Fibroblast of lung (primary cell): ENCODE data around the gene SGO2. TPM values are rescaled to one million over a fixed set of nuclear protein-coding genes. Genes with fewer than 3 reads are reported as not detected.

Source experiments
- DNase-seq, 2 donors: peaks; one replicate each; pipeline versions ENCODE4 v3.0.0 to v3.0.0-alpha.2; 2010; ENCODE audit warnings: low read depth in 2 of 2
- H2AFZ ChIP-seq: 2 replicates; pipeline ENCODE4 v1.5.1; 2012; ENCODE audit warnings: low read length, control low read depth, inconsistent platforms
- H3K27ac ChIP-seq: 2 replicates; pipeline ENCODE4 v1.5.1; 2011; ENCODE audit warnings: low read length, control low read depth; ENCODE audit not compliant: insufficient read depth
- H3K27me3 ChIP-seq: 2 replicates; pipeline ENCODE4 v1.5.1; 2011; ENCODE audit warnings: mild to moderate bottlenecking, low read length; ENCODE audit not compliant: control insufficient read depth, insufficient read depth
- H3K36me3 ChIP-seq: 2 replicates; pipeline ENCODE4 v1.5.1; 2011; ENCODE audit warnings: low read length; ENCODE audit not compliant: control insufficient read depth, insufficient read depth
- H3K4me1 ChIP-seq: 2 replicates; pipeline ENCODE4 v1.5.1; 2011; ENCODE audit warnings: low read length; ENCODE audit not compliant: control insufficient read depth, insufficient read depth; ENCODE audit errors: extremely low read depth
- H3K4me2 ChIP-seq: 2 replicates; pipeline ENCODE4 v1.5.1; 2011; ENCODE audit warnings: low read length, control low read depth; ENCODE audit not compliant: insufficient read depth; ENCODE audit errors: extremely low read depth
- H3K4me3 ChIP-seq, 4 experiments: fragments of 200-600 bp in 1 of 4; sonication (generic) in 1 of 4; replicated peaks in 1 of 4; 2 replicates each; pipeline ENCODE4 v1.5.1; 2011 to 2016; ENCODE audit warnings: low read length in 4 of 4, low read depth in 3 of 4, mild to moderate bottlenecking in 3 of 4, control low read depth in 2 of 4, inconsistent platforms in 1 of 4, mixed read lengths in 1 of 4; ENCODE audit not compliant: insufficient read depth in 1 of 4; ENCODE audit errors: control extremely low read depth in 1 of 4
- H3K79me2 ChIP-seq: 2 replicates; pipeline ENCODE4 v1.5.1; 2012; ENCODE audit warnings: mild to moderate bottlenecking, low read length, inconsistent platforms; ENCODE audit not compliant: control insufficient read depth, insufficient read depth
- H3K9ac ChIP-seq: 2 replicates; pipeline ENCODE4 v1.5.1; 2011; ENCODE audit warnings: mild to moderate bottlenecking, low read length, control low read depth; ENCODE audit not compliant: insufficient read depth
- H3K9me3 ChIP-seq: 2 replicates; pipeline ENCODE4 v1.5.1; 2012; ENCODE audit warnings: low read depth, low read length; ENCODE audit not compliant: control insufficient read depth, insufficient read depth
- H4K20me1 ChIP-seq: 2 replicates; pipeline ENCODE4 v1.5.1; 2011; ENCODE audit warnings: low read length; ENCODE audit not compliant: control insufficient read depth, insufficient read depth; ENCODE audit errors: extremely low read depth
- EZH2 ChIP-seq: IDR thresholded peaks from 2 replicates; pipeline ENCODE4 v1.5.1; 2012; ENCODE audit warnings: low read length, control low read depth, mild to moderate bottlenecking; ENCODE audit errors: missing control alignments
- polyA plus RNA-seq, 2 donors: library from polyadenylated mRNA; depleted of rRNA in 1 of 2; stranded (reverse) in 1 of 2; unstranded in 1 of 2; fragments of >200 nt; gene quantifications; 2 replicates each; pipeline ENCODE4 v1.2.1, GENCODE V29; 2011 to 2012; ENCODE audit warnings: missing spikeins in 1 of 2
- total RNA-seq: library from RNA; depleted of rRNA; stranded (reverse); fragments of >200 nt; gene quantifications from 2 replicates; pipeline ENCODE4 v1.2.1, GENCODE V29; 2014
- TF ChIP-seq, protein P1 (sequence below), 2 donors: IDR thresholded peaks in 1 of 2; conservative IDR thresholded peaks in 1 of 2; 1 replicate in 1 of 2; 2 replicates in 1 of 2; pipeline ENCODE4 v1.5.1; 2011 to 2012; ENCODE audit warnings: low read length in 2 of 2, control low read depth in 1 of 2, inconsistent platforms in 1 of 2, low read depth in 1 of 2, mild to moderate bottlenecking in 1 of 2

SGO2 gene
- total and polyA plus RNA-seq, 2 donors (not counting 1 experiment from before 2014, with no cell fraction given) = 5.4 to 6.9 TPM

- Histone ChIP-seq H3K4me3 (no peak overlapping the region), H3K27me3 (no peaks in the 10 kb centered on the region), H3K4me1 (no peaks in the 10 kb centered on the region), H4K20me1 (no peaks in the 10 kb centered on the region), H3K27ac (no peak overlapping the region), H2AFZ (no peak overlapping the region), H3K9ac (no peak overlapping the region), H3K4me2 (no peak overlapping the region), H3K36me3 (no peaks in the 10 kb centered on the region), H3K79me2 (no peaks in the 10 kb centered on the region), H3K9me3 (no peaks in the 10 kb centered on the region)
- DNase-seq = peak; percentile 42 to 71
- TF ChIP-seq, protein P1, sequence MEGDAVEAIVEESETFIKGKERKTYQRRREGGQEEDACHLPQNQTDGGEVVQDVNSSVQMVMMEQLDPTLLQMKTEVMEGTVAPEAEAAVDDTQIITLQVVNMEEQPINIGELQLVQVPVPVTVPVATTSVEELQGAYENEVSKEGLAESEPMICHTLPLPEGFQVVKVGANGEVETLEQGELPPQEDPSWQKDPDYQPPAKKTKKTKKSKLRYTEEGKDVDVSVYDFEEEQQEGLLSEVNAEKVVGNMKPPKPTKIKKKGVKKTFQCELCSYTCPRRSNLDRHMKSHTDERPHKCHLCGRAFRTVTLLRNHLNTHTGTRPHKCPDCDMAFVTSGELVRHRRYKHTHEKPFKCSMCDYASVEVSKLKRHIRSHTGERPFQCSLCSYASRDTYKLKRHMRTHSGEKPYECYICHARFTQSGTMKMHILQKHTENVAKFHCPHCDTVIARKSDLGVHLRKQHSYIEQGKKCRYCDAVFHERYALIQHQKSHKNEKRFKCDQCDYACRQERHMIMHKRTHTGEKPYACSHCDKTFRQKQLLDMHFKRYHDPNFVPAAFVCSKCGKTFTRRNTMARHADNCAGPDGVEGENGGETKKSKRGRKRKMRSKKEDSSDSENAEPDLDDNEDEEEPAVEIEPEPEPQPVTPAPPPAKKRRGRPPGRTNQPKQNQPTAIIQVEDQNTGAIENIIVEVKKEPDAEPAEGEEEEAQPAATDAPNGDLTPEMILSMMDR (conservative IDR thresholded peaks at IDR 0.05 in 1 of 2, IDR thresholded peaks at IDR 0.05 in 1 of 2; ENCODE audit: low read depth in 1 of 2, low read length in 2 of 2) = no peak
- no peak for TF ChIP-seq EZH2
These were observed 66.5 kb downstream of the SGO2 start for GRCh38 chr2:200592406-200593075.

DNA sequence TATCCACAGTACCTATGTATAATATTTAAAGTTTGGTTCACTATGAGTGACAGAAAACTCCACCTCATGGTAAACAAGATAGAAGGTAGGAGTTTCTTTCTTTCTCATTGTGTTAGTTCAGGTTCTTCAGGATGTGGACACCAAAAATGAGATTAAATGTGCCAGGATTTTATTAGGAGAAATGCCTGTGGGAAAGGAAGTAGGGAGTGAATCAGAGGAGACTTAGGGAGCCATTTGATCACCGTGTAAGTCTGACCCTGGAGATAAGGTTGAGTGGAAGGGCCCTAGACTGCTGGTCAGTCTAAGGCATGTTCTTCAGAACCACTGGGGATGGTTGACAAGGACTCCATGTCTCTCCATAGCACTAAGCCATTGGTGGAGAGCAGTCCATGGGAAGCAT is 67.9 kb downstream of the SGO2 start:
- no peaks in the 10 kb centered on the region for H3K27me3 ChIP-seq
- no peaks in the 10 kb centered on the region for H3K79me2 ChIP-seq
- no peaks in the 10 kb centered on the region for H3K36me3 ChIP-seq
- DNase-seq = no peak
- H3K9ac ChIP-seq = no peak overlapping the region
- no peaks in the 10 kb centered on the region for H3K4me1 ChIP-seq
- H3K4me3 ChIP-seq = no peak overlapping the region
- no peak overlapping the region for H2AFZ ChIP-seq
- no peak overlapping the region for H3K27ac ChIP-seq
- H3K4me2 ChIP-seq = no peak overlapping the region
- H3K9me3 ChIP-seq = no peaks in the 10 kb centered on the region
- H4K20me1 ChIP-seq = no peaks in the 10 kb centered on the region
- TF ChIP-seq, protein P1 (conservative IDR thresholded peaks at IDR 0.05 in 1 of 2, IDR thresholded peaks at IDR 0.05 in 1 of 2; ENCODE audit: low read depth in 1 of 2, low read length in 2 of 2) = no peak
- TF ChIP-seq EZH2 = no peak

GRCh38 chr2:200595913-200596312 is 69.9 kb downstream of the SGO2 start:
- no peaks in the 10 kb centered on the region for H3K79me2 ChIP-seq
- H3K36me3 ChIP-seq = no peaks in the 10 kb centered on the region
- no peak for DNase-seq
- no peaks in the 10 kb centered on the region for H4K20me1 ChIP-seq
- H3K9ac ChIP-seq = no peak overlapping the region
- no peaks in the 10 kb centered on the region for H3K27me3 ChIP-seq
- no peak overlapping the region for H3K4me3 ChIP-seq
- H3K4me1 ChIP-seq = no peaks in the 10 kb centered on the region
- no peak overlapping the region for H3K4me2 ChIP-seq
- no peak overlapping the region for H2AFZ ChIP-seq
- H3K27ac ChIP-seq = no peak overlapping the region
- no peak for TF ChIP-seq EZH2
- TF ChIP-seq, protein P1 (conservative IDR thresholded peaks at IDR 0.05 in 1 of 2, IDR thresholded peaks at IDR 0.05 in 1 of 2; ENCODE audit: low read depth in 1 of 2, low read length in 2 of 2) = no peak
- no peaks in the 10 kb centered on the region for H3K9me3 ChIP-seq
